K562 (cell line): ENCODE results near the gene ZNF358. TPM values are rescaled to one million over a fixed set of nuclear protein-coding genes. Genes with fewer than 3 reads are reported as not detected.

Experiments used
- ATAC-seq: fragments of 200-7000 bp; cut with Tn5 transposase; 3 replicates; pipeline ENCODE4 v1.9.1; 2020; ENCODE audit warnings: moderate library complexity
- BruUV-seq: library from RNA; stranded (reverse); fragments of 400-500 nt; replicated peaks from 2 replicates; lab custom pipeline; 2021; lab: Mats Ljungman, UMichigan
- CTCF ChIA-PET: fragments of 300-600 bp; formaldehyde crosslinking; extraction: SDS; loops from one replicate; lab custom pipeline; 2021; ENCODE audit warnings: low intra/inter-chr PET ratio; lab: Yijun Ruan, JAX
- POLR2A ChIA-PET: fragments of 300-600, 350-650 bp; sonication (Branson Sonifier 250); formaldehyde crosslinking; extraction: SDS; loops from one replicate; lab custom pipeline; 2021; ENCODE audit warnings: antibody characterized with exemption, inconsistent platforms; lab: Yijun Ruan, JAX
- DNase-seq, 4 experiments: peaks; one replicate each; pipeline versions ENCODE4 v3.0.0 to v3.0.0-alpha.2; 2011 to 2018; ENCODE audit warnings: low spot score in 3 of 4, mixed read lengths in 3 of 4; ENCODE audit errors: extremely low read depth in 1 of 4
- FAIRE-seq: peaks from 2 replicates; lab custom pipeline; 2011; peaks lifted over from hg19 to GRCh38; lab: Jason Lieb, UNC
- H2AFZ ChIP-seq: 2 replicates; pipeline ENCODE4 v1.6.0; 2011; ENCODE audit warnings: low read depth, low read length, control low read depth, inconsistent platforms
- H3K27ac ChIP-seq: fragments of 200-600 bp; 3 replicates; pipeline ENCODE4 v1.8.0; 2011; ENCODE audit warnings: low read depth, mild to moderate bottlenecking, control low read depth, inconsistent platforms, low read length, moderate library complexity, mixed read lengths; ENCODE audit errors: extremely low read depth
- H3K27me3 ChIP-seq, 2 experiments: fragments of 300-600 bp in 1 of 2; 2 replicates in 1 of 2; 3 replicates in 1 of 2; pipeline versions ENCODE4 v1.6.0 to v1.8.0; 2011; ENCODE audit warnings: inconsistent platforms in 2 of 2, low read length in 2 of 2, mild to moderate bottlenecking in 1 of 2, mixed read lengths in 1 of 2, moderate library complexity in 1 of 2; ENCODE audit not compliant: control insufficient read depth in 2 of 2, insufficient read depth in 2 of 2
- H3K36me3 ChIP-seq: fragments of 300-600 bp; 3 replicates; pipeline ENCODE4 v1.8.0; 2011; ENCODE audit warnings: mild to moderate bottlenecking, low read length, inconsistent platforms; ENCODE audit not compliant: control insufficient read depth, insufficient read depth
- H3K4me1 ChIP-seq, 2 experiments: fragments of 200-600 bp in 1 of 2; replicated peaks in 1 of 2; 2 replicates in 1 of 2; 3 replicates in 1 of 2; pipeline versions ENCODE4 v1.5.1 to v1.8.0; 2011; ENCODE audit warnings: inconsistent platforms in 2 of 2, low read length in 2 of 2, mild to moderate bottlenecking in 1 of 2, mixed read lengths in 1 of 2, moderate library complexity in 1 of 2; ENCODE audit not compliant: control insufficient read depth in 2 of 2, insufficient read depth in 2 of 2
- H3K4me2 ChIP-seq: 2 replicates; pipeline ENCODE4 v1.6.1; 2011; ENCODE audit warnings: low read length, control low read depth, inconsistent platforms, mixed read lengths; ENCODE audit not compliant: insufficient read depth
- H3K4me3 ChIP-seq: fragments of 200-600 bp; sonication (generic), shearing (Covaris generic); 2 replicates; pipeline ENCODE4 v1.5.1; 2016; ENCODE audit warnings: control low read depth, inconsistent platforms
- H3K79me2 ChIP-seq: fragments of 200-600 bp; 3 replicates; pipeline ENCODE4 v1.8.0; 2011; ENCODE audit warnings: low read length, inconsistent platforms; ENCODE audit not compliant: control insufficient read depth, insufficient read depth
- H3K9ac ChIP-seq, 2 experiments: 2 replicates each; pipeline versions ENCODE4 v1.6.0 to v1.6.1; 2011; ENCODE audit warnings: low read depth in 2 of 2, low read length in 2 of 2, control low read depth in 1 of 2, inconsistent platforms in 1 of 2, mild to moderate bottlenecking in 1 of 2, mixed read lengths in 1 of 2; ENCODE audit not compliant: insufficient read depth in 1 of 2
- H3K9me1 ChIP-seq: one replicate; pipeline ENCODE4 v1.6.0; 2011; ENCODE audit warnings: inconsistent platforms, mild to moderate bottlenecking, low read length, moderate library complexity; ENCODE audit not compliant: control insufficient read depth, insufficient read depth
- H3K9me3 ChIP-seq: replicated peaks from 2 replicates; pipeline ENCODE4 v1.5.1; 2011; ENCODE audit warnings: low read depth, low read length, inconsistent platforms; ENCODE audit not compliant: control insufficient read depth, insufficient read depth
- H4K20me1 ChIP-seq: replicated peaks from 2 replicates; pipeline ENCODE4 v1.6.1; 2011; ENCODE audit warnings: low read length, inconsistent platforms, mixed read lengths; ENCODE audit not compliant: control insufficient read depth, insufficient read depth
- ADNP ChIP-seq: fragments of 200-800 bp; sonication (Bioruptor generic); IDR thresholded peaks from 2 replicates; pipeline ENCODE4 v1.6.1; 2016; ENCODE audit warnings: missing genetic modification characterization, missing compliant biosample characterization
- CBFA2T2 ChIP-seq: fragments of 450-650 bp; conservative IDR thresholded peaks from 2 replicates; pipeline ENCODE4 v1.6.1; 2017; ENCODE audit warnings: mild to moderate bottlenecking
- CHD2 ChIP-seq: IDR thresholded peaks from 2 replicates; pipeline ENCODE4 v1.6.1; 2011; ENCODE audit warnings: low read depth, low read length
- HDAC6 ChIP-seq: IDR thresholded peaks from 2 replicates; pipeline ENCODE4 v1.6.1; 2012; ENCODE audit warnings: low read depth, mild to moderate bottlenecking, control low read depth, inconsistent platforms, low read length, moderate library complexity
- KDM4B ChIP-seq, 2 experiments: fragments of 450-650 bp in 1 of 2; sonication (generic) in 1 of 2; IDR thresholded peaks; 2 replicates each; pipeline ENCODE4 v1.6.1; 2016 to 2017; ENCODE audit warnings: borderline replicate concordance in 2 of 2, antibody characterized with exemption in 1 of 2, low read depth in 1 of 2, mild to moderate bottlenecking in 1 of 2
- KLF13 ChIP-seq: fragments of 450-650 bp; IDR thresholded peaks from 2 replicates; pipeline ENCODE4 v1.6.1; 2016; ENCODE audit warnings: missing genetic modification characterization, low read depth, mild to moderate bottlenecking, missing compliant biosample characterization, moderate library complexity, borderline replicate concordance
- MXI1 ChIP-seq: IDR thresholded peaks from 2 replicates; pipeline ENCODE4 v1.6.1; 2011; ENCODE audit warnings: low read depth, mild to moderate bottlenecking, improper control_type of control experiment, low read length
- NCOA4 ChIP-seq: fragments of 450-650 bp; IDR thresholded peaks from 2 replicates; pipeline ENCODE4 v1.6.1; 2018; ENCODE audit warnings: mild to moderate bottlenecking; ENCODE audit not compliant: partially characterized antibody
- POLR2G ChIP-seq: fragments of 200-400 bp; formaldehyde crosslinking; IDR thresholded peaks from 2 replicates; pipeline ENCODE4 v1.6.1; 2017; ENCODE audit warnings: low read depth, mild to moderate bottlenecking, antibody characterized with exemption, low read length, moderate library complexity
- SMARCE1 ChIP-seq: fragments of 450-650 bp; IDR thresholded peaks from 2 replicates; pipeline ENCODE4 v1.7.1; 2016; ENCODE audit warnings: mild to moderate bottlenecking
- SNIP1 ChIP-seq: fragments of 450-650 bp; IDR thresholded peaks from 2 replicates; pipeline ENCODE4 v1.7.1; 2017; ENCODE audit warnings: low read depth, mild to moderate bottlenecking
- YBX1 ChIP-seq: fragments of 450-650 bp; IDR thresholded peaks from 2 replicates; pipeline ENCODE4 v1.7.1; 2016; ENCODE audit warnings: mild to moderate bottlenecking
- ZNF146 ChIP-seq: IDR thresholded peaks from one replicate; pipeline ENCODE4 v1.6.1; 2018; ENCODE audit warnings: missing compliant biosample characterization; ENCODE audit not compliant: unreplicated experiment
- WGBS: fragments of 100-300 bp; shearing (Covaris generic); methylation state at CpG from one replicate; pipeline ENCODE4 v1.1.6; 2016; ENCODE audit warnings: low coverage, mixed read lengths; ENCODE audit not compliant: insufficient coverage; ENCODE audit errors: missing lambda C conversion rate; 5-methylcytosine and 5-hydroxymethylcytosine counted together
- in situ Hi-C: fragments of 300-500 bp; cut with MboI; formaldehyde crosslinking; loops from 4 replicates; pipeline ENCODE4 v1.15.0; 2018; ENCODE audit warnings: inconsistent platforms, mixed read lengths
- intact Hi-C: fragments of 100-400 bp; cut with micrococcal nuclease; formaldehyde crosslinking; loops from 2 replicates; pipeline ENCODE4 v1.14.2; 2022
- polyA plus RNA-seq, 8 experiments: library from polyadenylated mRNA; depleted of rRNA in 4 of 8; stranded (reverse) in 5 of 8; unstranded in 3 of 8; fragments of >200 nt; fragmentation: Nextera tagmentation in 2 of 8; fragmentation: Illumina TruSeq in 1 of 8; extraction: Ambion mirVana in 2 of 8; extraction: Trizol in 1 of 8; gene quantifications; 2 replicates each; pipeline versions ENCODE4 v1.2.1 to v1.2.3, GENCODE V29; 2011 to 2014; ENCODE audit warnings: inconsistent platforms in 1 of 8, missing spikeins in 1 of 8
- total RNA-seq, 7 experiments: library from RNA; depleted of rRNA in 6 of 7; stranded (reverse); fragments of >200 nt in 6 of 7; fragmentation: Illumina TruSeq in 2 of 7; extraction: Trizol in 2 of 7; gene quantifications; 2 replicates each; pipeline versions ENCODE4 v1.2.1 to v1.2.3, GENCODE V29; 2011 to 2021; ENCODE audit warnings: low replicate concordance in 1 of 7
- TF ChIP-seq, protein P1 (sequence below): sonication (generic); formaldehyde crosslinking; IDR thresholded peaks from 2 replicates; pipeline ENCODE4 v1.8.1; 2022; ENCODE audit warnings: missing genetic modification reagents
- TF ChIP-seq, protein P2 (sequence below), 3 experiments: IDR thresholded peaks in 2 of 3; conservative IDR thresholded peaks in 1 of 3; 2 replicates each; pipeline ENCODE4 v1.5.1; 2011 to 2012; ENCODE audit warnings: low read length in 3 of 3, mild to moderate bottlenecking in 3 of 3, control low read depth in 2 of 3, improper control_type of control experiment in 1 of 3, inconsistent platforms in 1 of 3, low read depth in 1 of 3, mixed read lengths in 1 of 3, moderate library complexity in 1 of 3; ENCODE audit not compliant: insufficient read depth in 2 of 3

ZNF358 gene
- total and polyA plus RNA-seq, 9 of the 15 experiments (the other 6 are each of a cell fraction or from before 2014, with no cell fraction given), result 0.04 to 17.2 (median 4.9) TPM

DNA sequence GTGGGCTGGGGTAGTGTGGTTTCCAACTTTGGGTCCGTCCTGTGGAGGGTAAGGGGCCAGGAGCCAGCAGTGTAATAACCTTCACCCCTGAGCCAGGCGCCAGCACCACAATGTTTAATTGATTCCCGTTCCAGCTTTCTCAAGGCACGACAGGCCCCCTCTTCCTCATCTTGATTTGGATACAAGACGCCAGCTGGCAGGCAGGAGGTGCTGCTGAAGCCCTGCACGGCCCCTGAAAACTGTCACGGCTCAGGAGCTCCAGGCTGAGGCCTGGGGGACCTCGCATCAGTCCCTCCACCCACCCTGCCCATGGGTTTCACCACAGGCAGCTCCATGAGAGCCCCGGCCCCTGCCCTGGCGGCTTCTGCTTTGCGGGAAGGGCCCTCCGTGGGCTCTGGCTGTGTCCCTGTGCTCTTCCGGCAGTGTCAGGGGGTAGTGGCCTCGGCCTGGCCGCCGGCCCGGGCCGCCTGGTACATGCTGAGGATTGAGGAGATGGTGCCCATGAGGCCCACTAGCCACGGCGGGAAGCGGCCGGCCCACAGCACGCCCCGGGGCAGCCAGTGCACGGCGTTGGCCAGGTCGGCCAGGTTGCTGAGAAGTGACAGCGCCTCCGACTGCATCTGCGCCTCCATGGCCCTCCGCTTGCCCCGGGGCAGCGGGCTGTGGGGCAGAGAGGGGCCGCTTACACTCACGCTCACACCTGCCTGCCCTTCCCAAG is 39.0 kb upstream of the ZNF358 start:
- ChIA-PET CTCF (no interaction called here), POLR2A (interaction anchor here (0.6 kb wide), 1 partner anchor 9 kb away, joined by 3 read pairs; no protein-coding TSS in a partner anchor)
- TF ChIP-seq NCOA4 (no peak), CBFA2T2 (no peak), SMARCE1 (no peak), ADNP (tag) (no peak), CHD2 (no peak), HDAC6 (no peak), MXI1 (no peak), SNIP1 (no peak), KLF13 (tag) (no peak), KDM4B (IDR thresholded peaks at IDR 0.05; ENCODE audit: borderline replicate concordance in 2 of 2, low read depth in 1 of 2) (no peak), YBX1 (no peak), POLR2G (peak; percentile 50), ZNF146 (CRISPR knock-in tag) (no peak)
- TF ChIP-seq, protein P1, sequence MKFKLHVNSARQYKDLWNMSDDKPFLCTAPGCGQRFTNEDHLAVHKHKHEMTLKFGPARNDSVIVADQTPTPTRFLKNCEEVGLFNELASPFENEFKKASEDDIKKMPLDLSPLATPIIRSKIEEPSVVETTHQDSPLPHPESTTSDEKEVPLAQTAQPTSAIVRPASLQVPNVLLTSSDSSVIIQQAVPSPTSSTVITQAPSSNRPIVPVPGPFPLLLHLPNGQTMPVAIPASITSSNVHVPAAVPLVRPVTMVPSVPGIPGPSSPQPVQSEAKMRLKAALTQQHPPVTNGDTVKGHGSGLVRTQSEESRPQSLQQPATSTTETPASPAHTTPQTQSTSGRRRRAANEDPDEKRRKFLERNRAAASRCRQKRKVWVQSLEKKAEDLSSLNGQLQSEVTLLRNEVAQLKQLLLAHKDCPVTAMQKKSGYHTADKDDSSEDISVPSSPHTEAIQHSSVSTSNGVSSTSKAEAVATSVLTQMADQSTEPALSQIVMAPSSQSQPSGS (CRISPR knock-in tag), result no peak
- TF ChIP-seq, protein P2, sequence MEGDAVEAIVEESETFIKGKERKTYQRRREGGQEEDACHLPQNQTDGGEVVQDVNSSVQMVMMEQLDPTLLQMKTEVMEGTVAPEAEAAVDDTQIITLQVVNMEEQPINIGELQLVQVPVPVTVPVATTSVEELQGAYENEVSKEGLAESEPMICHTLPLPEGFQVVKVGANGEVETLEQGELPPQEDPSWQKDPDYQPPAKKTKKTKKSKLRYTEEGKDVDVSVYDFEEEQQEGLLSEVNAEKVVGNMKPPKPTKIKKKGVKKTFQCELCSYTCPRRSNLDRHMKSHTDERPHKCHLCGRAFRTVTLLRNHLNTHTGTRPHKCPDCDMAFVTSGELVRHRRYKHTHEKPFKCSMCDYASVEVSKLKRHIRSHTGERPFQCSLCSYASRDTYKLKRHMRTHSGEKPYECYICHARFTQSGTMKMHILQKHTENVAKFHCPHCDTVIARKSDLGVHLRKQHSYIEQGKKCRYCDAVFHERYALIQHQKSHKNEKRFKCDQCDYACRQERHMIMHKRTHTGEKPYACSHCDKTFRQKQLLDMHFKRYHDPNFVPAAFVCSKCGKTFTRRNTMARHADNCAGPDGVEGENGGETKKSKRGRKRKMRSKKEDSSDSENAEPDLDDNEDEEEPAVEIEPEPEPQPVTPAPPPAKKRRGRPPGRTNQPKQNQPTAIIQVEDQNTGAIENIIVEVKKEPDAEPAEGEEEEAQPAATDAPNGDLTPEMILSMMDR (IDR thresholded peaks at IDR 0.05 in 2 of 3, conservative IDR thresholded peaks at IDR 0.05 in 1 of 3; ENCODE audit: insufficient read depth in 2 of 3, low read depth in 1 of 3, low read length in 3 of 3), result 0 out of 6 replicates have a peak, but pooled peaks of 1 of the 3 experiments have one; percentile 7
- FAIRE-seq, result no peak
- 56% methylated on average over 26 of the region's 35 CpGs for WGBS
- Histone ChIP-seq H3K27ac (no peak overlapping the region), H3K79me2 (no peaks in the 10 kb centered on the region), H3K4me1 (peaks cover 10 to 41% of the 10 kb centered on the region in 2 experiments), H3K9me3 (no peaks in the 10 kb centered on the region), H3K4me3 (no peak overlapping the region), H4K20me1 (no peaks in the 10 kb centered on the region), H2AFZ (no peak overlapping the region), H3K36me3 (no peaks in the 10 kb centered on the region), H3K9me1 (peaks cover under 1% of the 10 kb centered on the region), H3K27me3 (no peaks in the 10 kb centered on the region), H3K4me2 (no peak overlapping the region), H3K9ac (peak overlapping the region in 1 of 2 experiments; percentile 58; a peak in 1 of 4 replicates)
- no TSS peak for BruUV-seq
- ATAC-seq, result no peak
- no peak for DNase-seq
- intact Hi-C loops (no loop called here), in situ Hi-C loops (no loop called here)
